Tongue (tissue), 2 donors: ENCODE data around the gene CAPG. TPM values are rescaled to one million over a fixed set of nuclear protein-coding genes. Genes with fewer than 3 reads are reported as not detected.
A peak's percentile ranks its signal among the peaks of the same experiment; 100 is the strongest.
"Not testable (repeated sequence)": the region's sequence is repeated elsewhere in the genome, so short reads cannot be mapped to it uniquely, and the experiment has no call there.

ENCODE experiments used
- DNase-seq: peaks from one replicate; pipeline ENCODE4 v3.0.0-alpha.2; 2015
- total RNA-seq: library from RNA; depleted of rRNA; stranded (reverse); fragments of >200 nt; gene quantifications from one replicate; pipeline ENCODE4 v1.2.3, GENCODE V29; 2014

CAPG gene
- total RNA-seq, 1 donor from 2014 or later: 61.2 TPM

- peak; percentile 95 for DNase-seq
Observed at GRCh38 chr2:85420536-85421259, 10.5 kb upstream of the CAPG start.

- no peak for DNase-seq
Observed at GRCh38 chr2:85419009-85419675, 9.0 kb upstream of the CAPG start.

GRCh38 chr2:85418132-85419008 is 8.2 kb upstream of the CAPG start, which contains the start of gene SH2D6:
Gene SH2D6 (plus strand): TSS chr2:85418714. CDS start chr2:85429466, 10,752 bp downstream.
- DNase-seq: peak; percentile 93

- DNase-seq: no peak
Observed at GRCh38 chr2:85415980-85416650, 5.9 kb upstream of the CAPG start.

GRCh38 chr2:85414761-85415553 is 4.8 kb upstream of the CAPG start:
- no peak for DNase-seq

GRCh38 chr2:85414421-85414759 is 4.2 kb upstream of the CAPG start:
- DNase-seq: not testable (repeated sequence)

GRCh38 chr2:85413592-85414420 is 3.6 kb upstream of the CAPG start:
- DNase-seq: peak; percentile 78

- no peak for DNase-seq
Observed at GRCh38 chr2:85411405-85411748, 1.2 kb upstream of the CAPG start.

- DNase-seq: no peak
Observed at GRCh38 chr2:85410584-85411404, 628 bp upstream of the CAPG start.

GRCh38 chr2:85405201-85406059 is 4.7 kb downstream of the CAPG start:
- peak; percentile 22 for DNase-seq

- no peak for DNase-seq
Observed at GRCh38 chr2:85401844-85402243, 8.3 kb downstream of the CAPG start.

- DNase-seq: no peak
Observed at GRCh38 chr2:85401464-85401805, 8.7 kb downstream of the CAPG start.

- DNase-seq: no peak
Observed at GRCh38 chr2:85400541-85401463, 9.4 kb downstream of the CAPG start.

- no peak for DNase-seq
Observed at GRCh38 chr2:85400023-85400422, 10.1 kb downstream of the CAPG start.

- DNase-seq: no peak
Observed at GRCh38 chr2:85399183-85399455, 11.0 kb downstream of the CAPG start.

- no peak for DNase-seq
Observed at GRCh38 chr2:85398426-85399182, 11.6 kb downstream of the CAPG start.

- no peak for DNase-seq
Observed at GRCh38 chr2:85397925-85398331, 12.2 kb downstream of the CAPG start.
